Ishikawa (cell line): Measurements from ENCODE around the gene SEL1L.

Experiments
- CEBPB ChIP-seq: IDR thresholded peaks from 2 replicates; pipeline ENCODE4 v1.6.1; 2012
- CREB1 ChIP-seq: IDR thresholded peaks from 2 replicates; pipeline ENCODE4 v1.6.1; 2012; ENCODE audit warnings: low read depth
- EGR1 ChIP-seq: IDR thresholded peaks from 2 replicates; pipeline ENCODE4 v1.6.1; 2012
- EP300 ChIP-seq: IDR thresholded peaks from 2 replicates; pipeline ENCODE4 v1.6.1; 2012; ENCODE audit warnings: borderline replicate concordance
- FOXM1 ChIP-seq: IDR thresholded peaks from 2 replicates; pipeline ENCODE4 v1.6.1; 2012; ENCODE audit warnings: low read depth, borderline replicate concordance
- MAX ChIP-seq: IDR thresholded peaks from 2 replicates; pipeline ENCODE4 v1.6.1; 2012
- NFIC ChIP-seq: IDR thresholded peaks from 2 replicates; pipeline ENCODE4 v1.6.1; 2012
- RAD21 ChIP-seq: IDR thresholded peaks from 2 replicates; pipeline ENCODE4 v1.6.1; 2012; ENCODE audit warnings: low read depth
- REST ChIP-seq: IDR thresholded peaks from 2 replicates; pipeline ENCODE4 v1.6.1; 2012; ENCODE audit warnings: low read depth, mild to moderate bottlenecking
- TAF1 ChIP-seq: IDR thresholded peaks from 2 replicates; pipeline ENCODE4 v1.6.1; 2012; ENCODE audit warnings: low read depth, mild to moderate bottlenecking
- TCF12 ChIP-seq: IDR thresholded peaks from 2 replicates; pipeline ENCODE4 v1.6.1; 2012; ENCODE audit warnings: low read depth
- YY1 ChIP-seq: IDR thresholded peaks from 2 replicates; pipeline ENCODE4 v1.6.1; 2012; ENCODE audit warnings: low read depth

GRCh38 chr14:81441626-81442134 lies 92.0 kb downstream of the SEL1L start:
- TF ChIP-seq CEBPB (no peak), RAD21 (no peak), MAX (no peak), YY1 (no peak), TCF12 (no peak), REST (no peak), EP300 (no peak), EGR1 (no peak), TAF1 (no peak), FOXM1 (no peak), CREB1 (no peak), NFIC (no peak)
